Esophagus muscularis mucosa (tissue), 4 donors: ENCODE results near the gene TMEM234. TPM values are rescaled to one million over a fixed set of nuclear protein-coding genes. Genes with fewer than 3 reads are reported as not detected.
A peak's percentile ranks its signal among the peaks of the same experiment; 100 is the strongest.

ENCODE experiments used
- DNase-seq: peaks from one replicate; pipeline ENCODE4 v3.0.0-alpha.2; 2017; ENCODE audit errors: extremely low spot score
- H3K27ac ChIP-seq, 4 donors: fragments of 200-600 bp; sonication (generic); replicated peaks in 1 of 4; 1 replicate in 3 of 4; 2 replicates in 1 of 4; pipeline ENCODE4 v1.5.1; 2016 to 2019; ENCODE audit warnings: mild to moderate bottlenecking in 1 of 4
- H3K27me3 ChIP-seq, 4 donors: fragments of 200-600 bp; sonication (generic); one replicate each; pipeline versions ENCODE4 v1.5.1 to v1.6.0; 2016 to 2019
- H3K36me3 ChIP-seq, 4 donors: fragments of 200-600 bp; sonication (generic); one replicate each; pipeline ENCODE4 v1.5.1; 2016 to 2019
- H3K4me1 ChIP-seq, 4 donors: fragments of 200-600 bp; sonication (generic); one replicate each; pipeline ENCODE4 v1.5.1; 2016 to 2019
- H3K4me3 ChIP-seq, 4 donors: fragments of 200-600 bp; sonication (generic); 1 replicate in 2 of 4; 2 replicates in 2 of 4; pipeline ENCODE4 v1.5.1; 2016 to 2019; ENCODE audit warnings: mild to moderate bottlenecking in 4 of 4, moderate library complexity in 1 of 4
- H3K9me3 ChIP-seq, 4 donors: fragments of 200-600 bp; sonication (generic); 1 replicate in 3 of 4; 2 replicates in 1 of 4; pipeline ENCODE4 v1.5.1; 2016 to 2019
- EP300 ChIP-seq: sonication (generic); formaldehyde crosslinking; IDR thresholded peaks from one replicate; pipeline ENCODE4 v1.6.1; 2017; ENCODE audit warnings: antibody characterized with exemption
- POLR2A ChIP-seq: fragments of 450-650 bp; IDR thresholded peaks from one replicate; pipeline ENCODE4 v1.6.1; 2017; ENCODE audit warnings: antibody characterized with exemption, moderate library complexity, mild to moderate bottlenecking, low read depth
- POLR2AphosphoS5 ChIP-seq, 2 donors: sonication (generic); formaldehyde crosslinking; IDR thresholded peaks; one replicate each; pipeline ENCODE4 v1.6.1; 2017; ENCODE audit warnings: antibody characterized with exemption in 2 of 2
- WGBS: methylation state at CpG from one replicate; pipeline ENCODE4 v1.1.5; 2018; 5-methylcytosine and 5-hydroxymethylcytosine counted together
- intact Hi-C: fragments of 100-400 bp; cut with DNase I; formaldehyde crosslinking; loops from one replicate; pipeline ENCODE4 v1.15.1; 2023
- total RNA-seq, 4 donors: library from RNA; depleted of rRNA; stranded (reverse); fragments of >200 nt; gene quantifications; one replicate each; pipeline versions ENCODE4 v1.1.0 to v1.2.1, GENCODE V29; 2016
- TF ChIP-seq, protein P1 (sequence below), 3 experiments: fragments of 200-600 bp in 2 of 3; fragments of 450-650 bp in 1 of 3; sonication (generic) in 2 of 3; IDR thresholded peaks; one replicate each; pipeline ENCODE4 v1.5.1; 2017 to 2019; ENCODE audit warnings: antibody characterized with exemption in 3 of 3, mild to moderate bottlenecking in 2 of 3, moderate library complexity in 1 of 3

Gene TMEM234
- 1 to 10 TPM; 6.6 to 10.0 (median 8.2) TPM for total RNA-seq

- Histone ChIP-seq H3K36me3 (peaks cover 30 to 69% (median 49%) of the 10 kb centered on the region in 4 donors), H3K4me1 (peaks cover 27 to 52% (median 38%) of the 10 kb centered on the region in 4 donors), H3K4me3 (peak within 1 kb of the TSS; percentile 79 to 85 (median 83)), H3K27me3 (no peaks in the 10 kb centered on the region), H3K27ac (peak within 1 kb of the TSS; percentile 88 to 95 (median 89)), H3K9me3 (no peaks in the 10 kb centered on the region)
- DNase-seq = peak; percentile 99
- WGBS = under 1% methylated on average over 32 of the region's 46 CpGs
- TF ChIP-seq POLR2AphosphoS5 (IDR thresholded peaks at IDR 0.05) (peak; percentile 97), POLR2A (peak; percentile 75), EP300 (peak; percentile 8)
- TF ChIP-seq, protein P1, sequence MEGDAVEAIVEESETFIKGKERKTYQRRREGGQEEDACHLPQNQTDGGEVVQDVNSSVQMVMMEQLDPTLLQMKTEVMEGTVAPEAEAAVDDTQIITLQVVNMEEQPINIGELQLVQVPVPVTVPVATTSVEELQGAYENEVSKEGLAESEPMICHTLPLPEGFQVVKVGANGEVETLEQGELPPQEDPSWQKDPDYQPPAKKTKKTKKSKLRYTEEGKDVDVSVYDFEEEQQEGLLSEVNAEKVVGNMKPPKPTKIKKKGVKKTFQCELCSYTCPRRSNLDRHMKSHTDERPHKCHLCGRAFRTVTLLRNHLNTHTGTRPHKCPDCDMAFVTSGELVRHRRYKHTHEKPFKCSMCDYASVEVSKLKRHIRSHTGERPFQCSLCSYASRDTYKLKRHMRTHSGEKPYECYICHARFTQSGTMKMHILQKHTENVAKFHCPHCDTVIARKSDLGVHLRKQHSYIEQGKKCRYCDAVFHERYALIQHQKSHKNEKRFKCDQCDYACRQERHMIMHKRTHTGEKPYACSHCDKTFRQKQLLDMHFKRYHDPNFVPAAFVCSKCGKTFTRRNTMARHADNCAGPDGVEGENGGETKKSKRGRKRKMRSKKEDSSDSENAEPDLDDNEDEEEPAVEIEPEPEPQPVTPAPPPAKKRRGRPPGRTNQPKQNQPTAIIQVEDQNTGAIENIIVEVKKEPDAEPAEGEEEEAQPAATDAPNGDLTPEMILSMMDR (IDR thresholded peaks at IDR 0.05) = no peak
- intact Hi-C loops = no loop called here
These were observed at the start of gene TMEM234, which contains the start of gene EIF3I for GRCh38 chr1:32221980-32222755. TMEM234 (minus strand) TSS chr1:32222353; CDS start chr1:32222322, 31 bp downstream. EIF3I (plus strand) TSS chr1:32222407; CDS start chr1:32222442, 35 bp downstream.

DNA sequence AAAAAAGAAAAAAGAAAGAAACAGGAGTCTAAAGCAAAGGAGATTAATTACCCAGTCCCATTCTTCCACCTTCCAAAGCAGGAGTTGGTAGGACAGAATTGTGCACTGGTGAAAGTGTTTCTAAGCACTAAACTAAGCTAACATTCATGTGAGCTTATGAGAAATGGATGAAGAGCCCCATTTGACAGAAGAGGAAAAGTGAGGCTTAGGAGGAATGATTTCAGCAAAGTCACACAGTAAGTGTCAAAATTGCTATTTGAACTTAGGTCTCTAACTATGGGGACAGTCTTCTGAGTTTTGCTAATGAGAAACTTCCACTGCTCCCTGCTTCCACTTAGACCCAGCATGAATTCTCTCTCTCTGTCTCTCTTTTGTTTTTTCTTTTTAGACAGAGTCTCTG, 47.6 kb upstream of the TMEM234 start:
- TF ChIP-seq, protein P1 (IDR thresholded peaks at IDR 0.05) = no peak
- no peak for TF ChIP-seq EP300
- H3K36me3 ChIP-seq = no peaks in the 10 kb centered on the region
- no peak overlapping the region for H3K27ac ChIP-seq
- no peak for DNase-seq
- no peaks in the 10 kb centered on the region for H3K9me3 ChIP-seq
- no peak overlapping the region for H3K4me3 ChIP-seq
- H3K27me3 ChIP-seq = peaks cover 0 to 32% (median 2%) of the 10 kb centered on the region in 4 donors
- no peaks in the 10 kb centered on the region for H3K4me1 ChIP-seq
- intact Hi-C loops = no loop called here

DNA sequence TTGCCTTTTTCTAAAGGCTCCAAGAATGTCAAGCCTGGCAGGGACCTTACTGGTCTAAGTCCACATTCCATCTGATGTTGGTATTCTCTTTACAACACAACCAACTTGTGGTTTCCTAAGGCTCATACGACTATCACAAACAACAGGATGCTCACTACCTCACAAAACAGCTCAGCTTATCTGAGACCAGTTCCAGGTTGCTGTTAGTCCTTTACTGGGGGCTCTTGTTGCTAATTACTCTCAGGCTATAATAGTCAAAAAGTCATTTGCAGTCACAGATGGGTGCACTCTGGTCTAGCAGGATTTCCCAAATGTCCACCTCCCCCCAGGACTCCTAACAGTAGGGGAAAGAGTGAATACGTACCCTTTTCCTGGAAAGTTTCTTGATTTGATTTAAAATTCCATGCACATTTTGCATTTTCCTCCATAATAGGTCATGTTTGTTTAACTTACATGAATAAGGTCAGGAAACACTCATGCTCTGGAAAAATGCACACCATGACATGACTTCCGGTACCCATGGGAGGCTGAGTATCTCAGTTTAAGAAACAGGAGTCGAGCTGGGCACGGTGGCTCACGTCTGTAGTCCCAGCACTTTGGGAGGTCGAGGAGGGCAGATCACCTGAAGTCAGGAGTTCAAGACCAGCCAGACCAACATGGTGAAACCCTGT, 44.9 kb upstream of the TMEM234 start:
- intact Hi-C loops = no loop called here
- H3K27me3 ChIP-seq = peaks cover 0 to 6% (median 0%) of the 10 kb centered on the region in 4 donors
- H3K4me1 ChIP-seq = no peaks in the 10 kb centered on the region
- no peaks in the 10 kb centered on the region for H3K9me3 ChIP-seq
- H3K27ac ChIP-seq = no peak overlapping the region
- no peak for DNase-seq
- TF ChIP-seq POLR2A (no peak), EP300 (no peak), POLR2AphosphoS5 (IDR thresholded peaks at IDR 0.05) (no peak)
- TF ChIP-seq, protein P1 (IDR thresholded peaks at IDR 0.05) = no peak
- H3K36me3 ChIP-seq = no peaks in the 10 kb centered on the region
- no peak overlapping the region for H3K4me3 ChIP-seq
- 72% methylated on average over 7 of the region's 7 CpGs for WGBS

GRCh38 chr1:32265846-32266245, 43.7 kb upstream of the TMEM234 start:
- no peaks in the 10 kb centered on the region for H3K9me3 ChIP-seq
- H3K36me3 ChIP-seq = no peaks in the 10 kb centered on the region
- H3K27ac ChIP-seq = no peak overlapping the region
- H3K4me3 ChIP-seq = no peak overlapping the region
- WGBS = 94% methylated on average over 5 of the region's 9 CpGs
- TF ChIP-seq EP300 = no peak
- TF ChIP-seq, protein P1 (IDR thresholded peaks at IDR 0.05) = no peak
- no peak for TF ChIP-seq POLR2A
- TF ChIP-seq POLR2AphosphoS5 (IDR thresholded peaks at IDR 0.05) = no peak
- no peak for DNase-seq
- H3K27me3 ChIP-seq = no peaks in the 10 kb centered on the region
- intact Hi-C loops = no loop called here
- H3K4me1 ChIP-seq = no peaks in the 10 kb centered on the region
